Measurements from ENCODE around the gene KRT72. TPM values are rescaled to one million over a fixed set of nuclear protein-coding genes. Genes with fewer than 3 reads are reported as not detected.

Gene KRT72
- total RNA-seq, 1 experiment from 2014 or later = 0.17 TPM

GRCh38 chr12:52631264-52631663, 30.0 kb upstream of the KRT72 start:
- POLR2A ChIA-PET = no interaction called here
- H3K27me3 ChIP-seq (ENCODE audit: insufficient read depth, low read length) = no peaks in the 10 kb centered on the region
- no peak overlapping the region for H2AFZ ChIP-seq (ENCODE audit: low read depth, low read length, poor library complexity, severe bottlenecking)
- no peaks in the 10 kb centered on the region for H3K4me1 ChIP-seq (ENCODE audit: control insufficient read depth in 1 of 2, insufficient read depth in 2 of 2, low read length in 2 of 2)
- H3K9me2 ChIP-seq (ENCODE audit: insufficient read depth) = no peaks in the 10 kb centered on the region
- TF ChIP-seq MAX (IDR thresholded peaks at IDR 0.05) (no peak), REST (IDR thresholded peaks at IDR 0.05; ENCODE audit: low read depth) (no peak), POLR2A (IDR thresholded peaks at IDR 0.05; ENCODE audit: borderline replicate concordance, extremely low read depth, insufficient read depth, insufficient read length) (no peak), POLR2AphosphoS5 (IDR thresholded peaks at IDR 0.05; ENCODE audit: low read depth, low read length) (no peak)
- H3K4me2 ChIP-seq (ENCODE audit: low read length) = no peak overlapping the region
- no TSS peak for BruUV-seq (replicated peaks)
- H3K27ac ChIP-seq (ENCODE audit: low read depth, low read length) = no peak overlapping the region
- H3K9ac ChIP-seq (ENCODE audit: low read length) = no peak overlapping the region
- H3K4me3 ChIP-seq (replicated peaks in 1 of 2; ENCODE audit: low read depth in 1 of 2, low read length in 2 of 2) = no peak overlapping the region
- ATAC-seq (no peak), DNase-seq (ENCODE audit: low read depth, low spot score) (no peak)
- H3K79me2 ChIP-seq (ENCODE audit: insufficient read depth, low read length) = no peaks in the 10 kb centered on the region
- no peaks in the 10 kb centered on the region for H3K36me3 ChIP-seq (ENCODE audit: control insufficient read depth in 1 of 2, insufficient read depth in 2 of 2, low read length in 2 of 2)
- no peaks in the 10 kb centered on the region for H3K9me3 ChIP-seq (ENCODE audit: control insufficient read depth in 1 of 2, insufficient read depth in 1 of 2, low read depth in 1 of 2, low read length in 2 of 2)
- RAD21 ChIA-PET (ENCODE audit: low non-redundant PET in 1 of 2, low total read pairs in 2 of 2, uncharacterized antibody in 2 of 2, unreplicated experiment in 2 of 2) = no interaction called here
- no peaks in the 10 kb centered on the region for H4K20me1 ChIP-seq (ENCODE audit: insufficient read depth)
- CTCF ChIA-PET = no interaction called here
- intact Hi-C loops (cut with micrococcal nuclease) = no loop called here

- no peak overlapping the region for H3K4me2 ChIP-seq (ENCODE audit: low read length)
- no peaks in the 10 kb centered on the region for H3K79me2 ChIP-seq (ENCODE audit: insufficient read depth, low read length)
- no peaks in the 10 kb centered on the region for H3K9me2 ChIP-seq (ENCODE audit: insufficient read depth)
- no peaks in the 10 kb centered on the region for H3K4me1 ChIP-seq (ENCODE audit: control insufficient read depth in 1 of 2, insufficient read depth in 2 of 2, low read length in 2 of 2)
- H3K36me3 ChIP-seq (ENCODE audit: control insufficient read depth in 1 of 2, insufficient read depth in 2 of 2, low read length in 2 of 2) = no peaks in the 10 kb centered on the region
- ChIA-PET RAD21 (ENCODE audit: low non-redundant PET in 1 of 2, low total read pairs in 2 of 2, uncharacterized antibody in 2 of 2, unreplicated experiment in 2 of 2) (no interaction called here), POLR2A (no interaction called here), CTCF (interaction anchor here (0.6 kb wide), 1 partner anchor 238 kb away, joined by 3 read pairs; no protein-coding TSS in a partner anchor)
- H3K9me3 ChIP-seq (ENCODE audit: control insufficient read depth in 1 of 2, insufficient read depth in 1 of 2, low read depth in 1 of 2, low read length in 2 of 2) = no peaks in the 10 kb centered on the region
- H3K9ac ChIP-seq (ENCODE audit: low read length) = no peak overlapping the region
- DNase-seq (ENCODE audit: low read depth, low spot score) (no peak), ATAC-seq (no peak)
- H3K27me3 ChIP-seq (ENCODE audit: insufficient read depth, low read length) = no peaks in the 10 kb centered on the region
- H2AFZ ChIP-seq (ENCODE audit: low read depth, low read length, poor library complexity, severe bottlenecking) = no peak overlapping the region
- no peak overlapping the region for H3K4me3 ChIP-seq (replicated peaks in 1 of 2; ENCODE audit: low read depth in 1 of 2, low read length in 2 of 2)
- BruUV-seq (replicated peaks) = no TSS peak
- intact Hi-C loops (cut with micrococcal nuclease) = no loop called here
- H3K27ac ChIP-seq (ENCODE audit: low read depth, low read length) = no peak overlapping the region
- H4K20me1 ChIP-seq (ENCODE audit: insufficient read depth) = no peaks in the 10 kb centered on the region
- TF ChIP-seq YY1 (IDR thresholded peaks at IDR 0.05; ENCODE audit: extremely low read depth, insufficient replicate concordance, low read depth, low read length) = no peak
- TF ChIP-seq TCF7L2 (IDR thresholded peaks at IDR 0.05; ENCODE audit: borderline replicate concordance, extremely low read depth, insufficient read depth, insufficient read length) = no peak
- no peak for TF ChIP-seq FOSL1 (IDR thresholded peaks at IDR 0.05; ENCODE audit: low read depth)
- no peak for TF ChIP-seq ZNF274 (IDR thresholded peaks at IDR 0.05; ENCODE audit: low read depth, low read length)
- no peak for TF ChIP-seq JUND (IDR thresholded peaks at IDR 0.05)
- TF ChIP-seq ELF1 (IDR thresholded peaks at IDR 0.05; ENCODE audit: borderline replicate concordance, low read depth) = no peak
- no peak for TF ChIP-seq REST (IDR thresholded peaks at IDR 0.05; ENCODE audit: low read depth)
- no peak for TF ChIP-seq ATF3 (IDR thresholded peaks at IDR 0.05)
- no peak for TF ChIP-seq RAD21 (IDR thresholded peaks at IDR 0.05; ENCODE audit: low read depth)
- TF ChIP-seq ZFX (IDR thresholded peaks at IDR 0.05) = no peak
- TF ChIP-seq SRF (IDR thresholded peaks at IDR 0.05; ENCODE audit: low read depth) = no peak
Measured at GRCh38 chr12:52630599-52631200, 29.4 kb upstream of the KRT72 start.

All from HCT116 (cell line).